Caco-2 (cell line): ENCODE data around the gene DUOX2. TPM values are rescaled to one million over a fixed set of nuclear protein-coding genes. Genes with fewer than 3 reads are reported as not detected.

ENCODE experiments used
- Bru-seq: library from RNA; stranded (reverse); fragments of 400-500 nt; gene quantifications from one replicate; lab custom pipeline; 2021; lab: Mats Ljungman, UMichigan
- BruChase-seq, 2 experiments: library from RNA; stranded (reverse); fragments of 400-500 nt; gene quantifications; one replicate each; lab custom pipeline; 2021; lab: Mats Ljungman, UMichigan
- BruUV-seq: library from RNA; stranded (reverse); fragments of 400-500 nt; replicated peaks from 2 replicates; lab custom pipeline; 2021; lab: Mats Ljungman, UMichigan
- CTCF ChIA-PET: fragments of 300-600 bp; sonication (Branson Sonifier 250); formaldehyde crosslinking; loops from one replicate; lab custom pipeline; 2022; ENCODE audit warnings: antibody characterized with exemption; lab: Charles Lee
- POLR2A ChIA-PET: fragments of 300-600 bp; sonication (Branson Sonifier 250); formaldehyde crosslinking; loops from one replicate; lab custom pipeline; 2022; ENCODE audit warnings: antibody characterized with exemption; lab: Charles Lee
- DNase-seq, 2 experiments: peaks; one replicate each; pipeline versions ENCODE4 v3.0.0 to v3.0.0-alpha.2; 2020 to 2022
- H3K27me3 ChIP-seq: replicated peaks from 2 replicates; pipeline ENCODE4 v1.6.0; 2011; ENCODE audit warnings: low read length; ENCODE audit not compliant: control insufficient read depth, insufficient read depth
- H3K36me3 ChIP-seq: 2 replicates; pipeline ENCODE4 v1.5.1; 2011; ENCODE audit warnings: low read length; ENCODE audit not compliant: control insufficient read depth, insufficient read depth
- H3K4me1 ChIP-seq: fragments of 250-450 bp; sonication (Bioruptor Pico); 2 replicates; pipeline ENCODE4 v1.5.1; 2020; ENCODE audit warnings: mild to moderate bottlenecking
- H3K4me3 ChIP-seq: 2 replicates; pipeline ENCODE4 v1.5.1; 2011; ENCODE audit warnings: low read depth, mild to moderate bottlenecking, control low read depth, low read length
- H3K9me3 ChIP-seq: fragments of 250-450 bp; sonication (Bioruptor Pico); 2 replicates; pipeline ENCODE4 v1.5.1; 2020; ENCODE audit warnings: mild to moderate bottlenecking, moderate library complexity
- H3K27ac Mint-ChIP-seq: one replicate; pipeline ENCODE4 v1.8.0; 2022; ENCODE audit warnings: mixed read lengths; ENCODE audit not compliant: unreplicated experiment
- H3K27me3 Mint-ChIP-seq: one replicate; pipeline ENCODE4 v1.8.0; 2022; ENCODE audit warnings: mixed read lengths; ENCODE audit not compliant: insufficient read depth, unreplicated experiment
- H3K36me3 Mint-ChIP-seq: one replicate; pipeline ENCODE4 v1.8.0; 2022; ENCODE audit warnings: mild to moderate bottlenecking, mixed read lengths; ENCODE audit not compliant: insufficient read depth, unreplicated experiment
- H3K4me1 Mint-ChIP-seq: one replicate; pipeline ENCODE4 v1.8.0; 2022; ENCODE audit warnings: low read depth, mixed read lengths; ENCODE audit not compliant: unreplicated experiment
- H3K4me3 Mint-ChIP-seq: one replicate; pipeline ENCODE4 v1.8.0; 2022; ENCODE audit warnings: mild to moderate bottlenecking, moderate library complexity, mixed read lengths; ENCODE audit not compliant: unreplicated experiment
- H3K9me3 Mint-ChIP-seq: one replicate; pipeline ENCODE4 v1.8.0; 2022; ENCODE audit warnings: mixed read lengths; ENCODE audit not compliant: unreplicated experiment
- CTCF ChIP-seq, 2 experiments: fragments of 200-600 bp in 1 of 2; IDR thresholded peaks; 1 replicate in 1 of 2; 2 replicates in 1 of 2; pipeline versions ENCODE4 v1.5.1 to v1.8.0; 2011 to 2022; ENCODE audit warnings: antibody characterized with exemption in 1 of 2, control low read depth in 1 of 2, inconsistent platforms in 1 of 2, low read depth in 1 of 2, low read length in 1 of 2, mild to moderate bottlenecking in 1 of 2, moderate library complexity in 1 of 2; ENCODE audit not compliant: insufficient read depth in 1 of 2, severe bottlenecking in 1 of 2, unreplicated experiment in 1 of 2
- intact Hi-C: fragments of 100-400 bp; cut with micrococcal nuclease; formaldehyde crosslinking; loops from one replicate; pipeline ENCODE4 v1.10.0; 2022; ENCODE audit not compliant: unreplicated experiment
- long read RNA-seq: library from polyadenylated mRNA; stranded (forward); transcript quantifications from one replicate; pipeline ENCODE4 v2.0.0, GENCODE V29; 2022
- total RNA-seq: library from RNA; stranded (reverse); gene quantifications from 2 replicates; pipeline ENCODE4 v1.2.3, GENCODE V29; 2022

Gene DUOX2
- total RNA-seq (6.9 and 8.3 TPM in 2 replicates), Bru-seq, nascent RNA (percentile 41 among the genes with signal in this experiment), BruChase-seq, experiment 1, labeled RNA remaining after a 2-hour chase (percentile 43 among the genes with signal in this experiment), BruChase-seq, experiment 2, labeled RNA remaining after a 6-hour chase (percentile 50 among the genes with signal in this experiment)
- long read RNA-seq, partial matches to known transcripts, result 5 of 6 reads
- long read RNA-seq, other reads (novel, unspliced or antisense), result 1 of 6 reads

GRCh38 chr15:45114076-45114750 lies at the start of gene DUOX2, which contains the start of gene DUOXA2:
Gene DUOX2 (minus strand): TSS chr15:45114172. CDS start chr15:45113411, 761 bp downstream.
Gene DUOXA2 (plus strand): TSS chr15:45114326. CDS start chr15:45114606, 280 bp downstream.
- CTCF ChIA-PET, result interaction anchor here (1.5 kb wide), 1 partner anchor 9 kb away, joined by 4 read pairs; no protein-coding TSS in a partner anchor
- POLR2A ChIA-PET, result no interaction called here
- Mint-ChIP-seq H3K9me3 (no peaks in the 10 kb centered on the region), H3K27me3 (peaks cover 4% of the 10 kb centered on the region), H3K36me3 (peaks cover 11% of the 10 kb centered on the region), H3K4me1 (peaks cover 17% of the 10 kb centered on the region), H3K27ac (no peak within 1 kb of the TSS), H3K4me3 (peak within 1 kb of the TSS; percentile 77)
- H3K4me3 ChIP-seq, result peak within 1 kb of the TSS; percentile 31
- TF ChIP-seq CTCF (IDR thresholded peaks at IDR 0.05; ENCODE audit: insufficient read depth in 1 of 2, low read depth in 1 of 2, low read length in 1 of 2, severe bottlenecking in 1 of 2, unreplicated experiment in 1 of 2), result no peak
- H3K36me3 ChIP-seq, result no peaks in the 10 kb centered on the region
- no peaks in the 10 kb centered on the region for H3K27me3 ChIP-seq
- intact Hi-C loops, result loop anchor here (1.0 kb wide), 1 partner anchor 73 kb away; no protein-coding TSS in a partner anchor
- TSS peak; percentile 97 for BruUV-seq
- H3K4me1 ChIP-seq, result peaks cover 4% of the 10 kb centered on the region; the same call in 1 of the 2 replicates
- no peak for DNase-seq
- H3K9me3 ChIP-seq, result no peaks in the 10 kb centered on the region

GRCh38 chr15:45163508-45163856 lies 49.5 kb upstream of the DUOX2 start:
- no peaks in the 10 kb centered on the region for H3K9me3 Mint-ChIP-seq
- no peaks in the 10 kb centered on the region for H3K9me3 ChIP-seq
- no peak for TF ChIP-seq CTCF (IDR thresholded peaks at IDR 0.05; ENCODE audit: insufficient read depth in 1 of 2, low read depth in 1 of 2, low read length in 1 of 2, severe bottlenecking in 1 of 2, unreplicated experiment in 1 of 2)
- no peak overlapping the region for H3K4me3 ChIP-seq
- H3K36me3 ChIP-seq, result no peaks in the 10 kb centered on the region
- peaks cover 23% of the 10 kb centered on the region for H3K4me1 Mint-ChIP-seq
- H3K27me3 ChIP-seq, result no peaks in the 10 kb centered on the region
- H3K4me3 Mint-ChIP-seq, result no peak overlapping the region
- POLR2A ChIA-PET, result interaction anchor here (0.8 to 1.3 kb wide), 2 partner anchors 37 to 116 kb away, joined by 4 to 5 read pairs; no protein-coding TSS in a partner anchor
- no peak for DNase-seq
- BruUV-seq, result no TSS peak
- no peaks in the 10 kb centered on the region for H3K27me3 Mint-ChIP-seq
- H3K4me1 ChIP-seq, result peaks cover 32% of the 10 kb centered on the region
- H3K36me3 Mint-ChIP-seq, result peaks cover 17% of the 10 kb centered on the region
- H3K27ac Mint-ChIP-seq, result no peak overlapping the region
- CTCF ChIA-PET, result interaction anchor here (0.5 to 3.4 kb wide), 24 partner anchors 16 to 450 kb away, joined by 3 to 66 read pairs (median 4); partner anchors contain the start of gene SHF
- intact Hi-C loops, result loop anchor here (1.0 to 2.0 kb wide), 7 partner anchors 37 to 451 kb away; no protein-coding TSS in a partner anchor
